GM12878 (cell line): ENCODE results near the gene PCLO.

ENCODE experiments used
- BCL11A ChIP-seq: IDR thresholded peaks from 2 replicates; pipeline ENCODE4 v1.6.1; 2011; ENCODE audit warnings: low read depth, low read length
- CTCF ChIP-seq, 3 experiments: IDR thresholded peaks in 2 of 3; conservative IDR thresholded peaks in 1 of 3; 2 replicates each; pipeline ENCODE4 v1.5.1; 2011; ENCODE audit warnings: low read depth in 3 of 3, low read length in 3 of 3, mild to moderate bottlenecking in 3 of 3, control low read depth in 2 of 3, moderate library complexity in 2 of 3, inconsistent platforms in 1 of 3, mixed read lengths in 1 of 3; ENCODE audit not compliant: control insufficient read depth in 2 of 3, insufficient read depth in 1 of 3; ENCODE audit errors: extremely low read depth in 1 of 3
- EP300 ChIP-seq, 2 experiments: fragments of 150-350 bp in 1 of 2; IDR thresholded peaks; 2 replicates each; pipeline ENCODE4 v1.6.1; 2011 to 2012; ENCODE audit warnings: low read depth in 2 of 2, low read length in 2 of 2, borderline replicate concordance in 1 of 2, improper control_type of control experiment in 1 of 2, inconsistent platforms in 1 of 2; ENCODE audit not compliant: control insufficient read depth in 1 of 2
- EZH2 ChIP-seq: IDR thresholded peaks from 2 replicates; pipeline ENCODE4 v1.6.1; 2012; ENCODE audit warnings: low read depth, mild to moderate bottlenecking, control low read depth, inconsistent platforms, low read length, borderline replicate concordance; ENCODE audit not compliant: control insufficient read depth
- KDM1A ChIP-seq: fragments of 200-600 bp; sonication (generic); IDR thresholded peaks from 2 replicates; pipeline ENCODE4 v1.6.1; 2016; ENCODE audit warnings: borderline replicate concordance
- MYC ChIP-seq: IDR thresholded peaks from 2 replicates; pipeline ENCODE4 v1.6.1; 2011; ENCODE audit warnings: mild to moderate bottlenecking, low read length, moderate library complexity, inconsistent platforms; ENCODE audit not compliant: insufficient read depth, insufficient replicate concordance, insufficient read length, severe bottlenecking
- NBN ChIP-seq: fragments of 450-650 bp; IDR thresholded peaks from 2 replicates; pipeline ENCODE4 v1.6.1; 2016
- NFYB ChIP-seq: IDR thresholded peaks from 2 replicates; pipeline ENCODE4 v1.6.1; 2011; ENCODE audit warnings: low read depth, mild to moderate bottlenecking, low read length, improper control_type of control experiment, moderate library complexity; ENCODE audit not compliant: insufficient read depth
- NR2C2 ChIP-seq: IDR thresholded peaks from 2 replicates; pipeline ENCODE4 v1.6.1; 2011; ENCODE audit warnings: borderline replicate concordance, low read depth; ENCODE audit not compliant: control insufficient read depth, insufficient read length
- POLR2A ChIP-seq: IDR thresholded peaks from 2 replicates; pipeline ENCODE4 v1.6.1; 2011; ENCODE audit warnings: low read depth, mild to moderate bottlenecking, low read length
- ZNF274 ChIP-seq: IDR thresholded peaks from one replicate; pipeline ENCODE4 v1.8.0; 2011; ENCODE audit not compliant: insufficient read length, insufficient read depth

DNA sequence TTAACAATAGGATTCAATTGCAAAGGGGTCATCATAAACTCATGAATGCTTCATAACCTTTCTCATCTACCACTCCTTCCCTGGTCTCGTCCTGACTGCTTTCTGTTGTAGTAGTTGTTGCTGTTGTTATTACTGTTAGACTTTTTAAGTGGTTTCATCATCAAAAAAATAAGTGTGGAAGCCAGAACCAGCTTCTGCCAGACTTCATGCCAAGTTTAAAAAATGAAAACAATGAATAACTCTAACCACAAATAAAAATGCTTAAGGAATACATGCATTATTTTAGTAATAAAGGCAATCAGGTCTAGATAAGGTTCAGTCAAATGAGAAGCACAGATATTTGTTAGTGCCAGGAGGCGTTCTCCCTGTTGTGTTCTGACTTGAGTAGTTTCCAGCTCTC is 85.4 kb downstream of the PCLO start:
- TF ChIP-seq ZNF274 = no peak
- no peak for TF ChIP-seq POLR2A
- TF ChIP-seq CTCF (IDR thresholded peaks at IDR 0.05 in 2 of 3, conservative IDR thresholded peaks at IDR 0.05 in 1 of 3; ENCODE audit: control insufficient read depth in 2 of 3, extremely low read depth in 1 of 3, insufficient read depth in 1 of 3, low read depth in 3 of 3, low read length in 3 of 3) = no peak
- no peak for TF ChIP-seq NBN
- TF ChIP-seq EZH2 = no peak
- TF ChIP-seq NR2C2 = no peak
- TF ChIP-seq NFYB = no peak
- no peak for TF ChIP-seq MYC
- TF ChIP-seq EP300 (IDR thresholded peaks at IDR 0.05; ENCODE audit: borderline replicate concordance in 1 of 2, control insufficient read depth in 1 of 2, low read depth in 2 of 2, low read length in 2 of 2) = no peak
- no peak for TF ChIP-seq BCL11A
- TF ChIP-seq KDM1A = no peak
